ENCODE data around the gene AHCTF1.

The AHCTF1 gene, protein sequence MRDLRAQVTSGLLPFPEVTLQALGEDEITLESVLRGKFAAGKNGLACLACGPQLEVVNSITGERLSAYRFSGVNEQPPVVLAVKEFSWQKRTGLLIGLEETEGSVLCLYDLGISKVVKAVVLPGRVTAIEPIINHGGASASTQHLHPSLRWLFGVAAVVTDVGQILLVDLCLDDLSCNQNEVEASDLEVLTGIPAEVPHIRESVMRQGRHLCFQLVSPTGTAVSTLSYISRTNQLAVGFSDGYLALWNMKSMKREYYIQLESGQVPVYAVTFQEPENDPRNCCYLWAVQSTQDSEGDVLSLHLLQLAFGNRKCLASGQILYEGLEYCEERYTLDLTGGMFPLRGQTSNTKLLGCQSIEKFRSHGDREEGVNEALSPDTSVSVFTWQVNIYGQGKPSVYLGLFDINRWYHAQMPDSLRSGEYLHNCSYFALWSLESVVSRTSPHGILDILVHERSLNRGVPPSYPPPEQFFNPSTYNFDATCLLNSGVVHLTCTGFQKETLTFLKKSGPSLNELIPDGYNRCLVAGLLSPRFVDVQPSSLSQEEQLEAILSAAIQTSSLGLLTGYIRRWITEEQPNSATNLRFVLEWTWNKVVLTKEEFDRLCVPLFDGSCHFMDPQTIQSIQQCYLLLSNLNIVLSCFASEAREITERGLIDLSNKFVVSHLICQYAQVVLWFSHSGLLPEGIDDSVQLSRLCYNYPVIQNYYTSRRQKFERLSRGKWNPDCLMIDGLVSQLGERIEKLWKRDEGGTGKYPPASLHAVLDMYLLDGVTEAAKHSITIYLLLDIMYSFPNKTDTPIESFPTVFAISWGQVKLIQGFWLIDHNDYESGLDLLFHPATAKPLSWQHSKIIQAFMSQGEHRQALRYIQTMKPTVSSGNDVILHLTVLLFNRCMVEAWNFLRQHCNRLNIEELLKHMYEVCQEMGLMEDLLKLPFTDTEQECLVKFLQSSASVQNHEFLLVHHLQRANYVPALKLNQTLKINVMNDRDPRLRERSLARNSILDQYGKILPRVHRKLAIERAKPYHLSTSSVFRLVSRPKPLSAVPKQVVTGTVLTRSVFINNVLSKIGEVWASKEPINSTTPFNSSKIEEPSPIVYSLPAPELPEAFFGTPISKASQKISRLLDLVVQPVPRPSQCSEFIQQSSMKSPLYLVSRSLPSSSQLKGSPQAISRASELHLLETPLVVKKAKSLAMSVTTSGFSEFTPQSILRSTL (N-terminal part only)

DNA sequence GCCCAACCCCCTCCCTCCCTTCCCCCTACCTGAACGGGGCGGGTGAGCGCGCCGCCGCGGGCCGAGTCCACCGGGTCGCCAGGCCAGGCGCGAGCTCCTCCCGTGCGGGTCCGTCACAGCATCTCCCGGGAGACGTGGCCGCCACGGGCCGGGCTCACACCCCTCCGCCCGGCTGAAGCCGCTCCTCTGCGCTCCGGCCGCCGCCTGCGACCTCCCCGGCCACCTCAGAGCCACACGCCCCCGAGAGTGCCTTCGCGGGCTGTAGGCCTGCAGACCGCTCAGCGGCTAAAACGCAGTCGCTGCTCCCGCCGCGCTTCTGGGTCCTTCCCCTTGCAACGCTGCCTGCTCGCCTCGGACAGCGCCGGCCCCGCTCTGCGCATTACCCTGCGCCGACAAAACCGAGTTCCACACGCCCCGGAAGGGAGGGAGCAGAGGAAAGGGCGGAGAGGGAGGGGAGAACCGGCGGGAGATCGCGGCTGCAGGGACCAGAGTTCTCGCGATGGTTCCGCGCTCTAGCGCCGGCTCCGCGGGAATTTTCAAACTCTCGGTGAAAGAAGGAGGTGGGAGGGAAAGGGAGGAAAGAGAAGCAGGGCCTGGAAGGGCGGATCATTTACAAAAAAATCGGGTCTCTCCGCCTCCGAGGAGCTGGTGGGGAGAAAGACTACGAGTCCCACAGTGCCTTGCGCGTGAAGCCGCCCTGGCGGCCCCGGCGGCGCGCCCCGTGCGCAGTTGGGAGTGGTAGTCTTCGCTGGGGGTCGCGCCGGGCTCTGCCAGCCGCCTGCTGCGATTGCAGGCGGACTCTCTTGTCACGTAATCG lies at the start of gene AHCTF1:
Gene AHCTF1 (minus strand): TSS at position 400 of the 817 bp plus-strand sequence. CDS start 13,578 bp downstream, outside the sequence.
- DNase-seq (ENCODE audit: low read depth): peak; percentile 87
- TF ChIP-seq, protein P1, sequence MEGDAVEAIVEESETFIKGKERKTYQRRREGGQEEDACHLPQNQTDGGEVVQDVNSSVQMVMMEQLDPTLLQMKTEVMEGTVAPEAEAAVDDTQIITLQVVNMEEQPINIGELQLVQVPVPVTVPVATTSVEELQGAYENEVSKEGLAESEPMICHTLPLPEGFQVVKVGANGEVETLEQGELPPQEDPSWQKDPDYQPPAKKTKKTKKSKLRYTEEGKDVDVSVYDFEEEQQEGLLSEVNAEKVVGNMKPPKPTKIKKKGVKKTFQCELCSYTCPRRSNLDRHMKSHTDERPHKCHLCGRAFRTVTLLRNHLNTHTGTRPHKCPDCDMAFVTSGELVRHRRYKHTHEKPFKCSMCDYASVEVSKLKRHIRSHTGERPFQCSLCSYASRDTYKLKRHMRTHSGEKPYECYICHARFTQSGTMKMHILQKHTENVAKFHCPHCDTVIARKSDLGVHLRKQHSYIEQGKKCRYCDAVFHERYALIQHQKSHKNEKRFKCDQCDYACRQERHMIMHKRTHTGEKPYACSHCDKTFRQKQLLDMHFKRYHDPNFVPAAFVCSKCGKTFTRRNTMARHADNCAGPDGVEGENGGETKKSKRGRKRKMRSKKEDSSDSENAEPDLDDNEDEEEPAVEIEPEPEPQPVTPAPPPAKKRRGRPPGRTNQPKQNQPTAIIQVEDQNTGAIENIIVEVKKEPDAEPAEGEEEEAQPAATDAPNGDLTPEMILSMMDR (conservative IDR thresholded peaks at IDR 0.05; ENCODE audit: low read depth, low read length): no peak

DNA sequence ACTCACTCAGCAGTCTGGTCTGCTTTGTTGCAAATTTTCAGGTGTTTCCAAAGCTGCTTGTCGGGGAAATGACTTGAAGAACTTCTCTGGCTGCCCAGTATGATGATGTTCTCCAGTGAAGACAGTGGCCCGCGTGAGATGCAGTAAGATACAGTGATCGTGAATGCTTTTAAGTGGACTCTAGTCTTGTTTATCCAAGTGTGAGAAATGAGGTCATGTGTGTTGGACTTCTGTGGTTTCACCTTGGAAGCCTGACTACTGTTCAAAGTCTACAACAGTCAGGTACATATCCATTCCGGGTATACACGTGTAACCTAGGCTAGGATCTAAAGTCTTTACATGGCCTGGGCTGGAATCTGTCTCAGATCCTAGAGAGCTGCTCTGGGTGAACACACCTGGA lies 47.0 kb upstream of the AHCTF1 start:
- TF ChIP-seq, protein P1 (conservative IDR thresholded peaks at IDR 0.05; ENCODE audit: low read depth, low read length): no peak
- DNase-seq (ENCODE audit: low read depth): no peak
- H3K4me3 ChIP-seq (ENCODE audit: low read length): no peak overlapping the region

More for the DNA sequence above, at the start of gene AHCTF1:
- H3K4me3 ChIP-seq (ENCODE audit: low read length): peak within 1 kb of the TSS; percentile 68

DNA sequence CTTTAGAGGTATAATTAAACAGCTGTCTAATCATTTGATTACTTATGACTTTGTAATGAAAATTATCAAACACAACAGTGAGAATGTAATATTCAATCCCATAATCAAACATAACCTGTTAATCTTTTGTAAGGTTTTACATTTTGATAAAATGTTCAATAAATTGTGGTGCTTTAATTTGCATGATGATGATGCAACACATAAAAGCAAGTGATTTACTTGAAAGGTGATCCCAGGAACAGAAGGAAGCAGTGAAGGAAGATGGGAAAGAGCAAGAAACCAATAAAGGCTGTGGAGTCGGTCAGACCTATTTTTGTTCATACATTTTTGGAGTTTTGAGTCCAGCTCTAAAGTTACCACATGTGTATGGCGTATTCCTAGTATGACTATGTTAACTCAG lies 46.5 kb upstream of the AHCTF1 start:
- DNase-seq (ENCODE audit: low read depth): no peak
- TF ChIP-seq, protein P1 (conservative IDR thresholded peaks at IDR 0.05; ENCODE audit: low read depth, low read length): no peak
- no peak overlapping the region for H3K4me3 ChIP-seq (ENCODE audit: low read length)

DNA sequence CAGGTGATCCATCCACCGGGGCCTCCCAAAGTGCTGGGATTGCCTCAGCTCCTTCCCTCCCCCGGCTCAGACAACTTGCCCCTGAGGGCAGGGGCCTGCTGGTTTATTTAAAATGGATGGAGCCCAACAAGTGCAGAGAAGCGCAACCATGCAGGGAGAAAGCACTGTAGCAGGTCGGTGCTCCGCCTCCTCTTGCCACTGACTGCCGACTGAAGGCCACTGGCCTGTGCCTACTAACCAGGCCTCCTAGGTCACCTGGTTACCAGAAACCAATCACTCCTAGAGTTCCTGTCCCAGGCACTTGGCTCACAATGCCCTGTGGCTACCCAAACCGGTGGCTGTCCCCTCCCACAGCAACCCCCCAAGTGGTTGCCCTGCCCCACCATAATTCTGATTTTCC lies 40.2 kb upstream of the AHCTF1 start:
- no peak for DNase-seq (ENCODE audit: low read depth)
- TF ChIP-seq, protein P1 (conservative IDR thresholded peaks at IDR 0.05; ENCODE audit: low read depth, low read length): no peak
- no peak overlapping the region for H3K4me3 ChIP-seq (ENCODE audit: low read length)

DNA sequence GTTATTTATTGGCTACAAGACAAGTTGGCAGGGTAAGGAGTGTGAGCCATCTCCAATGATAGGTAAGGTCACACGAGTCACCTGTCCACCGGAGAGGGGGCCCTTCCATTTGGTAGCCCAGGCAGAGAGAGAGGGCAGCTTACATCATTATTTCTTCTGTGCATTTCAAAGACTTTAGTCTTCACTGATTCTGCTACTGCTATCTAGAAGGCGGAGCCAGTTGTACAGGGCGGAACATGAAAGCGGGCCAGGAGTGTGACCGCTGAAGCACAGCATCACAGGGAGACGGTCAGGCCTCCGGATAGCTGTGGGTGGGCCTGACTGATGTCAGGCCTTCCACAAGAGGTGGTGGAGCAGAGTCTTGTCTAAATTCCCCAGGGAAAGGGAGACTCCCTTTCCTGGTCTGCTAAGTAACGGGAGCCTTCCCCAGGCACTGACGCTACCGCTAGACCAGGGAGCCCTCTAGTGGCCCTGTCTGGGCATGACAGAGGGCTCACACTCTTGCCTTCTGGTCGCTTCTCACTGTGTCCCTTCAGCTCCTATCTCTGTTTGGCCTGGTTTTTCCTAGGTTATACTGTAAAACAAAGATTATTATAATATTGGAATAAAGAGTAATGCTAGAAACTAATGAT lies 39.5 kb upstream of the AHCTF1 start:
- TF ChIP-seq, protein P1 (conservative IDR thresholded peaks at IDR 0.05; ENCODE audit: low read depth, low read length): peak; percentile 47
- H3K4me3 ChIP-seq (ENCODE audit: low read length): no peak overlapping the region
- no peak for DNase-seq (ENCODE audit: low read depth)

DNA sequence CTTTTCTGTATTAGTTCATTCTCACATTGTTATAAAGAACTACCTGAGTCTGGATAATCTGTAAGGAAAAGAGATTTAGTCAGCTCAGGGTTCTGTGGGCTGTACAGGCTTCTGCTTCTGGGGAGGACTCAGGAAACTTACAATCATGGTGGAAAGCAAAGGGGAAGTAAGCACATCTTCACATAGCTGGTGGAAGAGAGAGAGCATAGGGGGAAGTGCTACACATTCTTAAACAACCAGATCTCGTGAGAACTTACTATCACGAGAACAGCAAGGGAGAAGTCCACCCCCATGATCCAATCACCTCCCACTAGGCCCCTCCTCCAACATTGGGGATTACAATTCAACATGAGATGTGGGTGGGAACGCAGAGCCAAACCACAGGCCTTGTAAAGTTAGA lies 37.9 kb upstream of the AHCTF1 start:
- no peak overlapping the region for H3K4me3 ChIP-seq (ENCODE audit: low read length)
- TF ChIP-seq, protein P1 (conservative IDR thresholded peaks at IDR 0.05; ENCODE audit: low read depth, low read length): no peak
- DNase-seq (ENCODE audit: low read depth): no peak
